Measurements from ENCODE around the gene CYBC1.

- TF ChIP-seq SP7 (tag by site-specific recombination; IDR thresholded peaks at IDR 0.05) (no peak), KLF9 (tag by site-specific recombination; IDR thresholded peaks at IDR 0.05; ENCODE audit: low read depth) (no peak), MEIS1 (CRISPR knock-in tag; IDR thresholded peaks at IDR 0.05; ENCODE audit: borderline replicate concordance) (no peak), ZNF23 (tag by site-specific recombination; IDR thresholded peaks at IDR 0.05; ENCODE audit: borderline replicate concordance) (no peak), TCF7L2 (IDR thresholded peaks at IDR 0.05; ENCODE audit: borderline replicate concordance, low read depth, low read length) (no peak), ZNF366 (tag by site-specific recombination; conservative IDR thresholded peaks at IDR 0.05) (no peak), REST (tag by site-specific recombination; IDR thresholded peaks at IDR 0.05) (no peak), ZNF148 (tag by site-specific recombination; IDR thresholded peaks at IDR 0.05; ENCODE audit: borderline replicate concordance) (no peak), CTCF (tag by site-specific recombination; IDR thresholded peaks at IDR 0.05) (no peak)
These were observed 37.4 kb upstream of the CYBC1 start for GRCh38 chr17:82487910-82488309.
